ENCODE data around the gene CLEC16A.

Gene CLEC16A

GRCh38 chr16:11088831-11089230, 144.5 kb downstream of the CLEC16A start:
- H2AFZ ChIP-seq (ENCODE audit: low read depth, low read length) = no peak overlapping the region
- H3K79me2 ChIP-seq (ENCODE audit: insufficient read depth, low read length) = peaks cover 27% of the 10 kb centered on the region
- H3K27ac ChIP-seq (ENCODE audit: low read length) = peak overlapping the region; percentile 98
- H3K36me3 ChIP-seq (ENCODE audit: insufficient read depth, low read length) = peaks cover 24% of the 10 kb centered on the region
- peak overlapping the region; percentile 64 for H3K9ac ChIP-seq (ENCODE audit: low read depth, low read length)
- TF ChIP-seq EZH2 (IDR thresholded peaks at IDR 0.05; ENCODE audit: borderline replicate concordance, low read depth, low read length, severe bottlenecking) (no peak), CTCF (IDR thresholded peaks at IDR 0.05; ENCODE audit: borderline replicate concordance, extremely low read depth, low read length, poor library complexity, severe bottlenecking) (no peak)
- ATAC-seq (ENCODE audit: insufficient read depth, low read depth) = peak; percentile 44
- no peaks in the 10 kb centered on the region for H3K27me3 ChIP-seq (ENCODE audit: insufficient read depth, low read length, poor library complexity)
- no peaks in the 10 kb centered on the region for H3K9me3 ChIP-seq (ENCODE audit: insufficient read depth, low read length, severe bottlenecking)
- peaks cover 88% of the 10 kb centered on the region for H3K4me1 ChIP-seq (ENCODE audit: insufficient read depth, low read length)
- DNase-seq = peak; percentile 86
- H4K20me1 ChIP-seq (ENCODE audit: insufficient read depth, low read length) = no peaks in the 10 kb centered on the region
- H3K4me3 ChIP-seq (ENCODE audit: low read depth in 1 of 2, low read length in 2 of 2) = peak overlapping the region in 1 of 2 experiments; percentile 40; a peak in 2 of 4 replicates
- peak overlapping the region; percentile 58 for H3K4me2 ChIP-seq (ENCODE audit: insufficient read depth, low read length)

GRCh38 chr16:11089504-11090124, 145.2 kb downstream of the CLEC16A start:
- Histone ChIP-seq H3K36me3 (ENCODE audit: insufficient read depth, low read length) (peaks cover 19% of the 10 kb centered on the region), H3K27me3 (ENCODE audit: insufficient read depth, low read length, poor library complexity) (no peaks in the 10 kb centered on the region), H3K27ac (ENCODE audit: low read length) (peak overlapping the region; percentile 98), H3K4me1 (ENCODE audit: insufficient read depth, low read length) (peaks cover 90% of the 10 kb centered on the region), H3K4me2 (ENCODE audit: insufficient read depth, low read length) (peak overlapping the region; percentile 58), H3K9me3 (ENCODE audit: insufficient read depth, low read length, severe bottlenecking) (no peaks in the 10 kb centered on the region), H2AFZ (ENCODE audit: low read depth, low read length) (no peak overlapping the region), H4K20me1 (ENCODE audit: insufficient read depth, low read length) (no peaks in the 10 kb centered on the region), H3K4me3 (ENCODE audit: low read depth in 1 of 2, low read length in 2 of 2) (peak overlapping the region in 1 of 2 experiments; percentile 40; a peak in 1 of 4 replicates), H3K79me2 (ENCODE audit: insufficient read depth, low read length) (peaks cover 27% of the 10 kb centered on the region), H3K9ac (ENCODE audit: low read depth, low read length) (peak overlapping the region; percentile 64)
- DNase-seq = no peak
- ATAC-seq (ENCODE audit: insufficient read depth, low read depth) = no peak
- TF ChIP-seq CTCF (IDR thresholded peaks at IDR 0.05; ENCODE audit: borderline replicate concordance, extremely low read depth, low read length, poor library complexity, severe bottlenecking) = peak; percentile 20
- TF ChIP-seq EZH2 (IDR thresholded peaks at IDR 0.05; ENCODE audit: borderline replicate concordance, low read depth, low read length, severe bottlenecking) = no peak

GRCh38 chr16:11090232-11090631, 145.9 kb downstream of the CLEC16A start:
- H4K20me1 ChIP-seq (ENCODE audit: insufficient read depth, low read length) = no peaks in the 10 kb centered on the region
- H3K4me3 ChIP-seq (ENCODE audit: low read depth in 1 of 2, low read length in 2 of 2) = no peak overlapping the region
- peak overlapping the region; percentile 98 for H3K27ac ChIP-seq (ENCODE audit: low read length)
- peaks cover 16% of the 10 kb centered on the region for H3K36me3 ChIP-seq (ENCODE audit: insufficient read depth, low read length)
- H3K27me3 ChIP-seq (ENCODE audit: insufficient read depth, low read length, poor library complexity) = no peaks in the 10 kb centered on the region
- H3K4me1 ChIP-seq (ENCODE audit: insufficient read depth, low read length) = peaks cover 96% of the 10 kb centered on the region
- DNase-seq (no peak), ATAC-seq (ENCODE audit: insufficient read depth, low read depth) (no peak)
- no peak overlapping the region for H3K4me2 ChIP-seq (ENCODE audit: insufficient read depth, low read length)
- H3K9me3 ChIP-seq (ENCODE audit: insufficient read depth, low read length, severe bottlenecking) = no peaks in the 10 kb centered on the region
- H3K9ac ChIP-seq (ENCODE audit: low read depth, low read length) = peak overlapping the region; percentile 64; the same call in 1 of the 2 replicates
- no peak overlapping the region for H2AFZ ChIP-seq (ENCODE audit: low read depth, low read length)
- H3K79me2 ChIP-seq (ENCODE audit: insufficient read depth, low read length) = peaks cover 27% of the 10 kb centered on the region
- no peak for TF ChIP-seq CTCF (IDR thresholded peaks at IDR 0.05; ENCODE audit: borderline replicate concordance, extremely low read depth, low read length, poor library complexity, severe bottlenecking)
- TF ChIP-seq EZH2 (IDR thresholded peaks at IDR 0.05; ENCODE audit: borderline replicate concordance, low read depth, low read length, severe bottlenecking) = no peak
